AG04449 (cell line): ENCODE results near the gene SMARCD1.
"Not testable (repeated sequence)": the region's sequence is repeated elsewhere in the genome, so short reads cannot be mapped to it uniquely, and the experiment has no call there.

ENCODE experiments used
- CTCF ChIA-PET: fragments of 350-600 bp; formaldehyde crosslinking; extraction: SDS; loops from one replicate; lab custom pipeline; 2021; ENCODE audit warnings: antibody characterized with exemption; lab: Yijun Ruan, JAX
- POLR2A ChIA-PET: fragments of 400-600, 350-600 bp; formaldehyde crosslinking; extraction: SDS; loops from one replicate; lab custom pipeline; 2020; ENCODE audit warnings: antibody characterized with exemption, inconsistent platforms; lab: Yijun Ruan, JAX
- DNase-seq: peaks from one replicate; pipeline ENCODE4 v3.0.0-alpha.2; 2010; ENCODE audit warnings: low read depth, low spot score
- H3K4me3 ChIP-seq: 2 replicates; pipeline ENCODE4 v1.5.1; 2011; ENCODE audit warnings: low read depth, mild to moderate bottlenecking, control low read depth, low read length
- CTCF ChIP-seq: IDR thresholded peaks from one replicate; pipeline ENCODE4 v1.5.1; 2011; ENCODE audit warnings: mild to moderate bottlenecking, moderate library complexity, low read length, control low read depth, inconsistent platforms; ENCODE audit not compliant: insufficient read depth; ENCODE audit errors: missing control alignments

Gene SMARCD1

DNA sequence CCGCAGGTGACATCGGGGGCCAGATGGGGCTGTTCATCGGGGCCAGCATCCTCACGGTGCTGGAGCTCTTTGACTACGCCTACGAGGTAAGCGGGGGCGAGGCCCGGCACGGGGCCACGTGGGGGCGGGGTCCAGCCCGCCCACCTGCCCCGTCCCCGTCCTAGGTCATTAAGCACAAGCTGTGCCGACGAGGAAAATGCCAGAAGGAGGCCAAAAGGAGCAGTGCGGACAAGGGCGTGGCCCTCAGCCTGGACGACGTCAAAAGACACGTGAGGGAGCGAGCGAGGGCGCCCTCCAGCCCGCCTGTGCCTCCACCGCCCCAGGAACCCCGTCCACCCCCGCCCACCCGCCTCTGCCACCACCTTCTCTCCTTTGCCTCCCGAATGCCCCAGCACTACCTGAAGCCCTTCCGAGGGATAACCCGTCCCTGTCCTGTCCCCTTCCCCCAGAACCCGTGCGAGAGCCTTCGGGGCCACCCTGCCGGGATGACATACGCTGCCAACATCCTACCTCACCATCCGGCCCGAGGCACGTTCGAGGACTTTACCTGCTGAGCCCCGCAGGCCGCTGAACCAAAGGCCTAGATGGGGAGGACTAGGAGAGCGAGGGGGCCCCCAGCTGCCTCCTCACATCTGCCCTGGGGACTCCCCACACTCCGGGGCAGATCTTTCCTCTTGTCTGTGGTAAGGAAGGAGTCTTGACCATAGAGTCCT lies 3.9 kb upstream of the SMARCD1 start:
- TF ChIP-seq CTCF, result no peak
- DNase-seq, result no peak
- no peak overlapping the region for H3K4me3 ChIP-seq
- POLR2A ChIA-PET, result interaction anchor here (0.6 kb wide), 1 partner anchor 36 kb away, joined by 3 read pairs; no protein-coding TSS in a partner anchor
- CTCF ChIA-PET, result interaction anchor here (0.9 to 12.4 kb wide), 4 partner anchors 10 to 114 kb away, joined by 3 to 244 read pairs (median 7); partner anchors contain the start of gene COX14

DNA sequence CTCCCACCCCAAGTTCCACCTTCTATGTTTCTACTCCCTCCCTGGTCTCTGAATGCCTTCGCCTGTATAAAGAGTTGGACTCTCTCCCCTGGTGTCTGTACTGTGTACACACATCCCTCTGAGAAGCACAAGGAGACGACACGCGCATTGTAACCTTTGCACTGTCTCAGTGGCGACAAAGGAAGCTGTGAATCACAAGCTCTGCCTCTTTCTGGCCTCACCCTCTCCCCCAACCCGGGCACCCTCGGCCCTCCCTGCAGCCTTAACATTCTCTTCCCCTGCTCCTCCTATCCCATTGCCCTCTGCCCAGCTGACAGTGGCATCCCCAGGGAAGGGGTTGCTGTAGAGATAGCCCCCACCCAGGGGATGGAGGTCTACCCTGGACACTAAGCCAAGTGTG lies 2.5 kb upstream of the SMARCD1 start:
- POLR2A ChIA-PET, result no interaction called here
- CTCF ChIA-PET, result interaction anchor here (0.8 to 12.4 kb wide), 7 partner anchors 12 to 305 kb away, joined by 3 to 244 read pairs (median 5); partner anchors contain the start of gene COX14
- no peak for TF ChIP-seq CTCF
- H3K4me3 ChIP-seq, result no peak overlapping the region
- no peak for DNase-seq

GRCh38 chr12:50083301-50083700 lies 1.8 kb upstream of the SMARCD1 start:
- no peak overlapping the region for H3K4me3 ChIP-seq
- DNase-seq, result no peak
- POLR2A ChIA-PET, result no interaction called here
- CTCF ChIA-PET, result interaction anchor here (0.7 to 12.4 kb wide), 9 partner anchors 12 to 306 kb away, joined by 3 to 244 read pairs (median 5); partner anchors contain the start of genes AQP6, COX14 and GPD1
- no peak for TF ChIP-seq CTCF

- ChIA-PET CTCF (interaction anchor here (0.8 to 12.4 kb wide), 19 partner anchors 12 to 615 kb away, joined by 3 to 244 read pairs (median 6); partner anchors contain the start of genes AQP6, COX14 and GPD1), POLR2A (interaction anchor here (0.6 to 1.5 kb wide), 8 partner anchors 15 to 205 kb away, joined by 3 to 9 read pairs (median 4); partner anchors contain the start of genes CERS5 and COX14)
- not testable (repeated sequence) for DNase-seq
- peak overlapping the region; percentile 84 for H3K4me3 ChIP-seq
These were observed 750 bp upstream of the SMARCD1 start for GRCh38 chr12:50084409-50084774.

DNA sequence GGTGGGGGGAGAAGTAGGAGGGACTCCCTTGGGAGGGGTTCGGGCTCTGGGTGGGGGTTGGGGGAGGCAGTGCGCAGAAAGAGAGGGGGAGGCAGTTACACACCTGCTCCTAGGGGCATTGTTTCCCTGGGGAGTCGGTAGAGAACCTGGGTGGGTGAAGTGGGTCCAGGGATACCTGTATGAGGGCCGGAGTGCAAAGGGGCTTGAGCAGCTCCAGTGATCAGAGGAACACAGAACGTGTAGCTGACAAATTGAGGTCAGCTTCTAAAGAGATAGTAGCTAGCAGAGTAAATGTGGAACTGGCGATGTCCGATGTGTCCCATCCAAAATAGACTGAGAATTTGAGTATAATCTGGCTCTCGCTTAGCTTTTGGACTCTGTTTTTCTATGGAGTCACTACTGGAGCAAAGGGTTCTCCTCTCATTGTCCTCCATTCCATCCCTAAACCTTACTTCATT lies 502 bp downstream of the SMARCD1 start:
- DNase-seq, result no peak
- peak overlapping the region; percentile 84 for H3K4me3 ChIP-seq
- TF ChIP-seq CTCF, result no peak
- ChIA-PET POLR2A (interaction anchor here (0.8 to 1.5 kb wide), 6 partner anchors 25 to 217 kb away, joined by 3 to 9 read pairs (median 4); partner anchors contain the start of genes CERS5 and COX14), CTCF (interaction anchor here (1.0 to 12.4 kb wide), 17 partner anchors 10 to 230 kb away, joined by 3 to 244 read pairs (median 7); partner anchors contain the start of genes AQP6, COX14 and GPD1)

- H3K4me3 ChIP-seq, result peak overlapping the region; percentile 84
- DNase-seq, result no peak
- no peak for TF ChIP-seq CTCF
- ChIA-PET CTCF (interaction anchor here (1.6 to 12.4 kb wide), 7 partner anchors 12 to 229 kb away, joined by 5 to 244 read pairs (median 22); partner anchors contain the start of genes COX14 and GPD1), POLR2A (interaction anchor here (1.3 kb wide), 1 partner anchor 26 kb away, joined by 5 read pairs; the partner anchor contains the start of gene COX14)
These were observed 1.0 kb downstream of the SMARCD1 start for GRCh38 chr12:50086148-50086547.
